Measurements from ENCODE around the gene CALCOCO2. TPM values are rescaled to one million over a fixed set of nuclear protein-coding genes. Genes with fewer than 3 reads are reported as not detected.
A peak's percentile ranks its signal among the peaks of the same experiment; 100 is the strongest.

The CALCOCO2 gene
- total and polyA plus RNA-seq, 2 of the 13 experiments (the other 11 are each of a cell fraction or from before 2014, with no cell fraction given), result 72.9 to 111 TPM

GRCh38 chr17:48830840-48831548 lies at the start of gene CALCOCO2 (continued):
- TF ChIP-seq FOXJ3 (CRISPR knock-in tag; IDR thresholded peaks at IDR 0.05; ENCODE audit: borderline replicate concordance) (peak; percentile 77; the same call in 1 of the 2 replicates), MYC (CRISPR knock-in tag; IDR thresholded peaks at IDR 0.05; ENCODE audit: borderline replicate concordance) (peak; percentile 61), POGZ (CRISPR knock-in tag; IDR thresholded peaks at IDR 0.05) (peak; percentile 70; the same call in 1 of the 2 replicates), NFATC3 (CRISPR knock-in tag; IDR thresholded peaks at IDR 0.05) (peak; percentile 76; the same call in 1 of the 2 replicates), ZNF33A (CRISPR knock-in tag; IDR thresholded peaks at IDR 0.05; ENCODE audit: borderline replicate concordance) (no peak), JDP2 (CRISPR knock-in tag; IDR thresholded peaks at IDR 0.05; ENCODE audit: borderline replicate concordance) (no peak), CAMTA2 (CRISPR knock-in tag; IDR thresholded peaks at IDR 0.05; ENCODE audit: borderline replicate concordance) (peak; percentile 37; the same call in 1 of the 2 replicates), TERF1 (CRISPR knock-in tag; IDR thresholded peaks at IDR 0.05) (peak; percentile 73; the same call in 1 of the 2 replicates), KLF6 (CRISPR knock-in tag; IDR thresholded peaks at IDR 0.05) (peak; percentile 72), HDAC1 (CRISPR knock-in tag; IDR thresholded peaks at IDR 0.05) (peak; percentile 70), FOXO1 (CRISPR knock-in tag; IDR thresholded peaks at IDR 0.05) (peak; percentile 29; the same call in 1 of the 2 replicates), ZNF33B (CRISPR knock-in tag; IDR thresholded peaks at IDR 0.05) (0 out of 2 replicates have a peak, but pooled peaks have one; percentile 60), MEF2D (CRISPR knock-in tag; IDR thresholded peaks at IDR 0.05) (peak; percentile 74; the same call in 1 of the 2 replicates), GZF1 (CRISPR knock-in tag; IDR thresholded peaks at IDR 0.05) (peak; percentile 93), SUZ12 (IDR thresholded peaks at IDR 0.05; ENCODE audit: low read depth, low read length) (peak; percentile 77), ZNF382 (CRISPR knock-in tag; IDR thresholded peaks at IDR 0.05; ENCODE audit: borderline replicate concordance) (no peak), LBX2 (CRISPR knock-in tag; IDR thresholded peaks at IDR 0.05; ENCODE audit: borderline replicate concordance) (peak; percentile 61; the same call in 1 of the 2 replicates), ZNF350 (CRISPR knock-in tag; IDR thresholded peaks at IDR 0.05; ENCODE audit: borderline replicate concordance, low read depth) (peak; percentile 94), ZFP36L1 (CRISPR knock-in tag; IDR thresholded peaks at IDR 0.05) (peak; percentile 95), ZNF761 (CRISPR knock-in tag; conservative IDR thresholded peaks at IDR 0.05) (peak; percentile 75; the same call in 1 of the 2 replicates), TFDP1 (CRISPR knock-in tag; IDR thresholded peaks at IDR 0.05; ENCODE audit: borderline replicate concordance) (peak; percentile 68), ZNF556 (CRISPR knock-in tag; IDR thresholded peaks at IDR 0.05; ENCODE audit: borderline replicate concordance) (peak; percentile 84; the same call in 1 of the 2 replicates), PATZ1 (CRISPR knock-in tag; IDR thresholded peaks at IDR 0.05) (peak; percentile 52)
